Activated CD8-positive, alpha-beta memory T cell treated with anti-CD3 and anti-CD28 coated beads for 1 hour (primary cell): ENCODE measurements around the gene PRPF8.
"Not testable (repeated sequence)": the region's sequence is repeated elsewhere in the genome, so short reads cannot be mapped to it uniquely, and the experiment has no call there.

Source experiments
- DNase-seq, 2 donors: peaks; one replicate each; pipeline ENCODE4 v3.0.0-alpha.2; 2020; ENCODE audit warnings: low read depth in 1 of 2; ENCODE audit errors: extremely low read depth in 1 of 2

The PRPF8 gene

DNA sequence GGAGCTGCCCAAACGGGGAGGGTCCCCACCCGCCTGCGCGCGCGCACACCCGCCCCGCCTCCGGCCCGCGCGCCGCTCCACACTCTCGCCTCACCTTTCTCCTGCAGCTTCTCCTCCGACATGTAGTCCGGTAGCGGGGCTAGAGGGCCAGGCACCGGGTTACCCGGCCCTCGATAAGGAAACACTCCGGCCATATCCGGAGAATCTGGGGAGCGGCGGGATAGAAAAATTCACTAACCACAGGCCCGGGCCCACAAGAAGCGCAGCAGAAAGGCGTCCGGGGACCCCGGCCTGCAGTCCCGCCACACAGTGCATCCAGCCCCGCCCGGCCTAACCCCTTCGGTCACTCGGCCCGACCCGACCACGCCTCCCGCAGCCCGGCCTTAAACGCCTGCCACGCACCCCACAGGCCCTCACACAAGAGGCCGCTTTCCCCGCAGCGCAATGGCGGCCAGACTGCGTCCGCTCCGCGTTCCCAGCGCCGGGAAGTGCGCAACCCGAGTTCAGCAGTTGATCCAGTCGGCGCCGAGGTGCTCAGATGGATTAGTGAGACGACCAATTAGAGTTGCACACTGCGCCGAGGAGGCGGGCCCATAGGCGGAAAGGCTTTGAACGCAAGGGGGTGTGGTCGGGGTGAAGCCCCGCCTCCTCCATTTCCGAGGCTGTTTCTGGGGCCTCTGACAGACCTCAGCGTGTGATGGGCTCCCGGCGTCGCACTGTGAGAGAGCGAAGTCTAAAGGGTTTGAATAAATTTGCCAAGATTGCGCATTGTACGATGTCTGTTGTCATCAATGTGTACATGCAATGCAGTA, at the start of gene PRPF8:
Gene PRPF8, minus strand, starts transcription at position 490 of the 812 bp plus-strand sequence. Its CDS starts 296 bp downstream, at position 194.
- DNase-seq: peak; percentile 95 to 98

DNA sequence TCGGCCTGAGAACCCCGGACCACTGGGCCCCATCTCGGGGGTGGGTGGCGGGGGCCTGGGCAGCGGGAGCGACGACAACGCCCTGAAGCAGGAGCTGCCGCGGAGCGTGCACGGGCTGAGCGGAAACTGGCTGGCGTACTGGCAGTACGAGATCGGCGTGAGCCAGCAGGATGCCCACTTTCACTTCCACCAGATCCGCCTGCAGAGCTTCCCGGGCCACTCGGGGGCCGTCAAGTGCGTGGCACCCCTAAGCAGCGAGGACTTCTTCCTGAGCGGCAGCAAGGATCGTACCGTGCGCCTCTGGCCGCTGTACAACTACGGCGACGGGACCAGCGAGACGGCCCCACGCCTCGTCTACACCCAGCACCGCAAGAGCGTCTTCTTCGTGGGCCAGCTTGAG, 49.1 kb upstream of the PRPF8 start:
- DNase-seq: no peak

DNA sequence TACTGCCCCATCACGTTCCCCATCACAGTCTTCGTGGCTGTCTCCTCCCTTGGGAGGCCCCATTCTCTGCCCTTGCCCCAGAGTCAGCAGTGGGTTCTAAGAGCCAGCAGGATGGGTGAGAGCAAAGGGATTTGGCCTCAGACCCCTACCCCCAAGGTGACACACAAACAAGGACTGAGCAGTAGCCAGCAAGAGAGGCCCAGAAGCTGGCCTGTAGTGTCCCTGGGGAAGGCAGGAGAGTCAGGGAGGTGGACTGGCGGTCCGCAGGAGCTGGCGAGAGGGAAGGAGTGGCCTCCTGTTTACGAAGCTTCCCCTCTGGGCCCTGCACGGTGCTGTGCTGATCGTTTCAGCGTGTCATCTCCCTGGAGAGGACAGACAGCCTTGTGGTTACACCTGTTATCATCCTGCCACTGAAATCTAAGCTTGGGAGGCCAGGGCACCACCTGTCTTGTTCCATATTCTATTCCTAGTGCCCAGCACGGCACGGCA, 48.2 kb upstream of the PRPF8 start:
- DNase-seq: no peak

- DNase-seq: no peak
These were observed 47.7 kb upstream of the PRPF8 start for GRCh38 chr17:1732241-1732832.

- no peak for DNase-seq
These were observed 46.5 kb upstream of the PRPF8 start for GRCh38 chr17:1731194-1731506.

DNA sequence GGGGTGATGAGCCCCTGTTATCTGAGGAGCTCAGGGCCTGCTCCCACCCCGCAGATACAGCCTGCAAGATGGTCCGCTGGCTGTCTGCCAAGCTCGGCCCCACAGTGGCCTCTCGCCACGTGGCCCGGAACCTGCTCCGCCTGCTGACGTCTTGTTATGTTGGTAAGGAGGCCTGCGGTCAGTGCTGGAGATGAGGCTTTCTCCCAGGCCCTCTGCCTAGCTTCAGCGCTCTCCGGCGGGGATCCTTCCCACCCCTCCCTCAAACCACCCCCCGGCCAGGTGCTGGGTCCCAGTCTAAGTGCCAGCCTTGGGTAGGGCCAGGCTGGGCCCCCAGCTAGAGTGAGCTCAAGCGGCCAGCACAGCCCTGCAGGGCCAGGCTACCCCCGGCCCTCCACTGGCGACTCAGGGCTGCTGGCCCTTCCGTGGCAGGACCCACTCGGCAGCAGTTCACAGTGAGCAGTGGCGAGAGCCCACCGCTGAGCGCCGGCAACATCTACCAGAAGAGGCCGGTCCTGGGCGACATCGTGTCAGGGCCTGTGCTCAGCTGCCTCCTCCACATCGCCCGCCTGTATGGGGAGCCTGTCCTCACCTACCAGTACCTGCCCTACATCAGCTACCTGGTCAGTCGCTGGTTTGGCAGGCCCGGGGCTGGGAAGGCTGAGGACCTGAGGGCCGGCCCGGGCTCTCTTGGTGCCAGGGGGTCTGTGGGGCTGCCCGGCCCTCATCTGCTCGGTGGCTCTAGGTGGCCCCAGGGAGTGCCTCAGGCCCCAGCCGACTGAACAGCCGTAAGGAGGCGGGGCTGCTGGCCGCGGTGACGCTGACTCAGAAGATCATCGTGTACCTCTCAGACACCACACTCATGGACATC, 45.9 kb upstream of the PRPF8 start:
- no peak for DNase-seq

DNA sequence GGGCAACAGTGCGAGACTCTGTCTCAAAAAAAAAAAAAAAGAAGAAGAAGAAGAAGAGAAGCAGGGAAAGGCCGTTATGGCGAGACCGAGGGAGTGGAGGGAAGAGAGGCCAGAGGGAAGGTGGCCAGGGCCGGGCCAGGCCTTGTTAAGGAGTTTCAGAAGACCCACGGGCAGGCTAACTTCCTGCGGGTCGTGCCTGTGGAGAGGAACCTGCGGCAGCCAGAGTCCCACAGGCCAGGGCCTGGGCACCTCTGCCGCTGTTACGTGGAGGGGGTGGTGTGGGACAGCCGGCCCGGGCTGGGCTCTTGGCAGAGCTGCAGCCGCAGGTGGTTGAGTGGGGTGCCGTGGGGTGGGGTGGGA, 45.3 kb upstream of the PRPF8 start:
- no peak for DNase-seq

- no peak for DNase-seq
These were observed 43.4 kb upstream of the PRPF8 start for GRCh38 chr17:1727876-1728630.

- no peak for DNase-seq
These were observed 42.7 kb upstream of the PRPF8 start for GRCh38 chr17:1727258-1727789.

DNA sequence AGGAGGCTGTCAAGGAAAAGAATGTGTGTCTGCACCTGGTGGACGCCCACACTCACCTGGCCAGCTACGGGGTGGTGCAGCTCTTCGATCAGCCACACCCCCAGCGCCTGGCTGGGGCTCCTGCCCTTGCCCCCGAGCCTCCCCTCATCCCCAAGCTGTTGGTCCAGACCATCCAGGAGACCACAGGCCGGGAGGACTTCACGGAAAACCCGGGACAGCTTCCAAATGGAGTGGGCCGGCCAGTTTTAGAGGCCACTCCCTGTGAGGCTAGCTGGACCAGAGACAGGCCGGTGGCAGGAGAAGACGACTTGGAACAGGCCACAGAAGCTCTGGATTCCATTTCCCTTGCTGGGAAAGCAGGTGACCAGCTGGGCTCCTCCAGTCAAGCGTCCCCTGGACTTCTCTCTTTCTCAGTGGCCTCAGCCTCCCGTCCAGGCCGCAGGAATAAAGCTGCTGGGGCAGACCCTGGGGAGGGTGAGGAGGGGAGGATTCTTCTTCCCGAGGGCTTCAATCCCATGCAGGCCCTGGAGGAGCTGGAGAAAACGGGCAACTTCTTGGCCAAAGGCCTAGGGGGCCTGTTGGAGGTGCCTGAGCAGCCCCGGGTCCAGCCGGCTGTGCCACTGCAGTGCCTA, 42.1 kb upstream of the PRPF8 start:
- no peak for DNase-seq

DNA sequence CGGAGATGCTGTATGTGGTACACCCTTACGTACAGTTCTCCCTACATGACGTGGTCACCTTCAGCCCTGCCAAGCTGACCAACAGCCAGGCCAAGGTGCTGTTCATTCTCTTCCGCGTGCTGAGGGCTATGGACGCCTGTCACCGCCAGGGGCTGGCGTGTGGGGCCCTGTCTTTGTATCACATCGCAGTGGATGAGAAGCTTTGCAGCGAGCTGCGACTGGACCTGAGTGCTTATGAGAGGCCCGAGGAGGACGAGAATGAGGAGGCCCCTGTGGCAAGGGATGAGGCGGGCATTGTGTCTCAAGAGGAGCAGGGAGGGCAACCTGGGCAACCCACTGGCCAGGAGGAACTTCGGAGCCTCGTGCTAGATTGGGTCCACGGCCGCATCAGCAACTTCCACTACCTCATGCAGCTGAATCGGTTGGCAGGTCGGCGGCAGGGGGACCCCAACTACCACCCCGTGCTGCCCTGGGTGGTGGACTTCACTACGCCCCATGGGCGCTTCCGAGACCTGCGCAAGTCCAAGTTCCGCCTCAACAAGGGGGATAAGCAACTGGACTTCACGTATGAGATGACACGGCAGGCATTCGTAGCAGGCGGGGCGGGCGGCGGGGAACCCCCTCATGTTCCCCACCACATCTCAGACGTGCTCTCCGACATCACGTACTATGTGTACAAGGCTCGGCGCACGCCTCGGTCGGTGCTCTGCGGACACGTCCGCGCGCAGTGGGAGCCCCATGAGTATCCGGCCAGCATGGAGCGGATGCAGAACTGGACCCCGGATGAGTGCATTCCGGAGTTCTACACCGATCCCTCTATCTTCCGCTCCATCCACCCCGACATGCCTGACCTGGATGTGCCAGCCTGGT, 41.2 kb upstream of the PRPF8 start:
- DNase-seq: no peak

- no peak for DNase-seq
These were observed 40.4 kb upstream of the PRPF8 start for GRCh38 chr17:1724869-1725641.

DNA sequence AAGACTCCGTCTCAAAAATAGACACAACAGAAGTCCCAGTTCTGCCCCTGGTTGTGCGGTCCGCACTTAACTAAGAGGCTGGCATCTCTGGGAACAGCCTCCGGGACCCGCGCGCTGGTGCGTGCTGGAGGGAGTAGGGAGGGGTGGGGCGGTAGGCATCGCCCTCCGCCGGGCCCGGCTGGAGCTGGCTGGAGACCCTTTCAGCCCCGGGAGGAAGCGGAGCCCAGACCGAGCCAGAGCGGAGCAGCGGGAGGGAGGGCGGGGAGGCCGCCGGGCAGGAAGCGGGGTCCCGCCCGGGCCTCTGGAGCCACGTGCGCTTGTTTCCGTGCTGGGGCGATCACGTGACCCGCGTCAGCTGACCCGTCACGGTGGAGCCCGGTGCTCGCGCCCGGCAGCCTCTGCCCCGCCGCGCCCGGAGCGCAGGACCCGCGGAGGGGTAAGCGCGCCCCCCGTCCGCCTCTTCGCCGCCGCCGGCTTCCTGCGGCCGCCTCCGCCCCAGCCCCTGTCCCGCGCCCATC, 39.7 kb upstream of the PRPF8 start, which contains the start of gene WDR81:
Gene WDR81, plus strand, starts transcription at position 354 of the 518 bp plus-strand sequence. CDS start 256 bp downstream, outside the sequence.
- peak; percentile 59 to 81 for DNase-seq

DNA sequence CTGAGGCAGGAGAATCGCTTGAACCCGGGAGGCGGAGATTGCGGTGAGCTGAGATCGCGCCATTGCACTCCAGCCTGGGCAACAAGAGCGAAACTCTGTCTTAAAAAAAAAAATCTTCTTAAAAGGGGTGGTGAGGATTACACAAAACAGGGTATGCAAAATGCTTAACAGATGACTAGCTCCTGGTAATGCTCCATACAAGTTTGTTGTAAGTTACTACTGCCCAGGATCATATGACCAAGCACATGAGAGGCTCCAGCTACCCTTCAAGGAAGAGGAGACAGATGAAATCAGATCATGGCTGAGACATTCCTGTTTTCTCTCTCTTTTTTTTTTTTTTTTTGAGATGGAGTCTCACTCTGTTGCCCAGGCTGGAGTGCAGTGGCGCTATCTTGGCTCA, 37.4 kb upstream of the PRPF8 start:
- DNase-seq: not testable (repeated sequence)

DNA sequence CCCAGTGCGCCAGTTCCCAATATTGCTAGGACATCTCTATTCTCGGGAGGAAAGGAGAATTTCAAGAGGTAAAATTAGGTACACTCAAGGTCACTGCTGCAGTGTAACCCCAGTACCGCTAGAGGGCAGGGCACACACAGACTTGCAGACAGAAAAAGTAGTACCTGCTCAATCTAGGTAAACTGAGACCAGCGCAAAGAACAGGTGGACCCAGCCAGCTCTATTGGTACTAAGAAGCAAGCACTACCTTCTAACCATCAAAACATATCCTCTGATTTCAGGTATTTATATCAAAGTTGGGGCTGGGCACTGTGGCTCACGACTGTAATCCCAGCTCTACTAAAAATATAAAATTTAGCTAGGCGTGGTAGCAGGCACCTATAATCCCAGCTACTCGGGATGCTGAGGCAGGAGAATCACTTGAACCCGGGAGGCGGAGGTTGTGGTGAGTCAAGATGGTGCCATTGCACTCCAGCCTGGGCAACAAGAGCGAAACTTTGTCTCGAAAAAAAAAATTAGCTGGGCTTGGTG, 36.3 kb upstream of the PRPF8 start:
- DNase-seq: peak; percentile 41 to 49

GRCh38 chr17:1718362-1719165, 33.9 kb upstream of the PRPF8 start:
- DNase-seq: no peak
